Stimulated activated CD4-positive, alpha-beta T cell treated with anti-CD3 and anti-CD28 coated beads, TNF-alpha, amount 100 ng/mL, for 48 hours (primary cell): ENCODE results near the gene GNG14.
A peak's percentile ranks its signal among the peaks of the same experiment; 100 is the strongest.
"Not testable (repeated sequence)": the region's sequence is repeated elsewhere in the genome, so short reads cannot be mapped to it uniquely, and the experiment has no call there.

Experiments used
- DNase-seq, 3 donors: peaks; one replicate each; pipeline ENCODE4 v3.0.0-alpha.2; 2020; ENCODE audit warnings: low read depth in 3 of 3

Gene GNG14

GRCh38 chr19:12696366-12697335 lies 8.9 kb downstream of the GNG14 start, which contains the start of gene FBXW9:
Gene FBXW9 (minus strand): TSS chr19:12696631. CDS start chr19:12696581, 50 bp downstream.
- peak; percentile 93 to 97 (median 96) for DNase-seq

- DNase-seq: not testable (repeated sequence)
Measured at GRCh38 chr19:12697425-12697824, 9.6 kb downstream of the GNG14 start.

- no peak for DNase-seq
Measured at GRCh38 chr19:12698138-12698537, 10.3 kb downstream of the GNG14 start.

- DNase-seq: no peak
Measured at GRCh38 chr19:12701596-12702282, 13.9 kb downstream of the GNG14 start.

DNA sequence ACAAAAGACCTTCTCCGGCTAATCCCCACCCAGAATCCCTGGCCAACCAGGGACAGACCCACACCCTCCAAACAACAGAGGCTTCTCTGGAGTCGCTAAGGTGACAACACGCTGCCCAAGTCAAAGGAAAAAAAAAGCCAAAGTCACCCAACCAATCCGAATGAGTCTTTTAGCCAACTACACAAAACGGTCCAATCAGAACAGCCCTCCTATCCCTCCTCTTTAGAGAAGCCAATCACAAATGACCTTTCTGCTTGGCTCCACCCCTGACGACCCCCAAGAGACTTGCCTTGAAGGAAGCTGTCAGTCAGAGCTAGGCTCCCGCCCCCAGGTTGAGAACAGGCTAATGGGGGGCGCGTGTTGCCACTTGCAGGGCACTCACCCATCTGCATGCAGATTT lies 15.2 kb downstream of the GNG14 start:
- no peak for DNase-seq

GRCh38 chr19:12705169-12705568 lies 17.4 kb downstream of the GNG14 start:
- DNase-seq: no peak

- DNase-seq: no peak
Measured at GRCh38 chr19:12705654-12706331, 18.0 kb downstream of the GNG14 start.

GRCh38 chr19:12706332-12706718 lies 18.5 kb downstream of the GNG14 start:
- DNase-seq: no peak

DNA sequence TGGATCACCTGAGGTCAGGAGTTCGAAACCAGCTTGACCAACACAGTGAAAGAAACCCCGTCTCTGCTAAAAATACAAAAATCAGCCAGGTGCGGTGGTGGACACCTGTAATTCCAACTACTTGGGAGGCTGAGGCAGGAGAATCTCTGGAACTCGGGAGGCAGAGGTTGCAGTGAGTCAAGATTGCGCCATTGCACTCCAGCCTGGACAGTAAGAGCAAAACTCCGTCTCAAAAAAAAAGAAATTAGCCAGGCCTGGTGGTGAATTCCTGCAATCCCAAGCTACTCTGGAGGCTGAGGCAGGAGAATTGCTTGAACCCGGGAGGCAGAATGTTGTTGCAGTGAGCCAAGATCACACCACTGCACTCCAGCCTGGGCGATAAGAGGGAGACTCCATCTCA lies 20.8 kb downstream of the GNG14 start:
- no peak for DNase-seq

GRCh38 chr19:12711187-12711586 lies 23.4 kb downstream of the GNG14 start:
- no peak for DNase-seq

DNA sequence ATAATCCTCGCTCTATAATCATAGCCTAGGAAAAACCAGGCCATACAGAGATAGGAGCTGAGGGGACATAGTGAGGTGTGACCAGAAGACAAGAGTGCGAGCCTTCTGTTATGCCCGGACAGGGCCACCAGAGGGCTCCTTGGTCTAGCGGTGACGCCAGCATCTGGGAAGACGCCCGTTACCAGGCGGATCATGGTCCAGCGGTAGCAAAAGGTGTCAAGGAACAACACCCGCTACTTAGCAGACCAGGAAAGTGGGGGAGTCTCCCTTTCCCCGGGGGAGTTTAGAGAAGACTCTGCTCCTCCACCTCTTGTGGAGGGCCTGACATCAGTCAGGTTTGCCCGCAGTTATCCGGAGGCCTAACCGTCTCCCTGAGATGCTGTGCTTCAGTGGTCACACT lies 24.3 kb downstream of the GNG14 start:
- not testable (repeated sequence) for DNase-seq

DNA sequence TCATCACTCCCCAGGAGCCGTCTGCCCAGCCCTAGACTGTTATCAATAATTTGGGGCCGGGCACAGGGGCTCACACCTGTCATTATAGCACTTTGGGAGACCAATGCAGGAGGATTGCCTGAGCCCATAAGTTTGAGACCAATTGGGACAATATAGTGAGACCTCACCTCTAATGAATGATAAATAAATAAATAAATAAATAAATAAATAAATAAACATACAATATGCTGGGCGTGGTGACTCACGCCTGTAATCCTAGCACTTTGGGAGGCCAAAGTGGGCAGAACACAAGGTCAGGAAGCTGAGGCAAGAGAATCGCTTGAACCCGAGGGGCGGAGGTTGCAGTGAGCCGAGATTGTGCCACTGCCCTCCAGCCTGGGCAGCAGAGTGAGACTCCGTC lies 25.5 kb downstream of the GNG14 start:
- not testable (repeated sequence) for DNase-seq

- no peak for DNase-seq
Measured at GRCh38 chr19:12715102-12715501, 27.3 kb downstream of the GNG14 start.

GRCh38 chr19:12715929-12716328 lies 28.1 kb downstream of the GNG14 start:
- no peak for DNase-seq

GRCh38 chr19:12720296-12720695 lies 32.5 kb downstream of the GNG14 start:
- no peak for DNase-seq

DNA sequence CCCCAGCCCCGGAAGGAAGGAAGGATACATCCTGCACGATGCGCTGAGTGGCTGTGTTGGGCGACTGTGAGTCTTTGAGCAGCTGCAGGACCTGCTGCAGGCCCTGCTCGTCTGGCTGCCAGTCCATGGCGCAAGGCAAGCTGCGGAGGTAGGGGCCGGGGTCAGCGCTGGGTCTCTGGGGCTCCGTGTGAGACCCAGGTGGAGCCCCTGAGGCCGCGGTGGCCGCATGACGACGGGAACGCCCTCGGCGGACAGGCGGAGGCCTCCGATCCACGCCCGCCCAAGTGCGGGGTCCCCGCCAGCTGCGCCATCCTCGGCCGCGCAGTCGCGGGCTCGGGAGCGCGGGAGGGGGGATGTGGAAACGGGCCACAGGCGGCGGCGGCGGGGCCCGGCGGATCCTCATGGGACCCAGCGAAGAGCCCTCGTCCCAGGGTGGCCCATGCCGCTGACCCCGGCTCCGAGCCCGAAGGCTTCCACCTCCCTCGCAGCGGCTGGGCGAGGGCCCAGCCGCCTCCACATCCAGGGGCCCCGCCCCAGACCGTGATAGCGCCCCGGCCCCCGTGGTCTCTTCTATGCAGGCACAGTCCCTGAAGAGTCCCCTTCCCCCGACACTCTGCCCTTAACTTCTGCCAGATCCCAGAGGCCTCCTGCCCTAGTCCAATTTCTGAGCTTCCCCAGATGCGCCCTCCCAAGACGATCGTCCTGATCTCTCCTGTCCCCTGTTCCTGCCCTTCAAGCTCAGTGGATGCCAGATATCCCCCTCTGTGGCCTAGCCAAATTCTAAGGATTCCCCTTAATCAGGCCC lies 33.3 kb downstream of the GNG14 start:
- no peak for DNase-seq

DNA sequence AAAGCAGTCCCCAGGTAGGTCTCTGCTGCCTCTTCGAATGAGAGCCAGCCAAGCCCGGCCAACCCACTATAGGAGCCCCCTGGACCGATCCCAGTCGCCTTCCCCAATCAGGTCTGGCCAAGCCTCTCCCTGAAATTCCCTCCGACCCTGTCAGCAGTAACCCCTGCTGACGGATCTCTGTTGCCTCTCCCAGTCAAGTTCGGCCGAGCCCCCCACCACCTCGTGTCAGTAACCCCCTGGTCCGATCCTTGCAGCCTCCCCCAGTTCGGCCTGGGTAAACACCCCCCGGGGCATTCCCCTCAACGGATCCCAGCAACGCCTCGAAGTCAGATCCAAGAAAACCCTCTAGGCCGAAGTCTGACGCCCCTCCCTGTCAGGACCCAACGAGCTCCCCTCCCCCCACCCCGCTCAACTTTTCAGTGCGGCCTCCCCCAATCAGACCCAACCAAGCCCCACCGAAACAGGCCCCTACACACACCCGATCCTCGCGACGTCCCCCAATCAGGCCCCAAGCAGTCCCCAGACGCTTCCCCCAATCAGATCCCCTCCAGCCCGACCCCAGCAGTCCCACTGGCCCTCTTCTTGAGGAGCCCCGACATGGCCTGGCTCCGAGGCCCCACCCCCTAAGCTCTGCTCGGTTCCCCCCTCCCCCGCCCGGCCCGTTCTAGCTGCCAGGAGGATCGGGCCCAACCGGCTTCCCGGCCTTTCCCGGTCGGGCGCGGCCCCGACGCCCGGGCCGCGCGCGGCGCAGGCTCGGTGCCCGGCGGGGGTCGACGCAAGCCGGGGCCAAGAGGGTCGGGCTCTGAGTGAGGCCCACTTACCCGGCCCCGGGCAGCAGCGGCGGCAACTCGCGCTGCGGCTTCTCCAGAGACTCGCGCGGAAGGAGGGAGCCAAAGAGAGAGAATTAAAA lies 34.1 kb downstream of the GNG14 start:
- peak in 1 of 3 donors; percentile 62 for DNase-seq

DNA sequence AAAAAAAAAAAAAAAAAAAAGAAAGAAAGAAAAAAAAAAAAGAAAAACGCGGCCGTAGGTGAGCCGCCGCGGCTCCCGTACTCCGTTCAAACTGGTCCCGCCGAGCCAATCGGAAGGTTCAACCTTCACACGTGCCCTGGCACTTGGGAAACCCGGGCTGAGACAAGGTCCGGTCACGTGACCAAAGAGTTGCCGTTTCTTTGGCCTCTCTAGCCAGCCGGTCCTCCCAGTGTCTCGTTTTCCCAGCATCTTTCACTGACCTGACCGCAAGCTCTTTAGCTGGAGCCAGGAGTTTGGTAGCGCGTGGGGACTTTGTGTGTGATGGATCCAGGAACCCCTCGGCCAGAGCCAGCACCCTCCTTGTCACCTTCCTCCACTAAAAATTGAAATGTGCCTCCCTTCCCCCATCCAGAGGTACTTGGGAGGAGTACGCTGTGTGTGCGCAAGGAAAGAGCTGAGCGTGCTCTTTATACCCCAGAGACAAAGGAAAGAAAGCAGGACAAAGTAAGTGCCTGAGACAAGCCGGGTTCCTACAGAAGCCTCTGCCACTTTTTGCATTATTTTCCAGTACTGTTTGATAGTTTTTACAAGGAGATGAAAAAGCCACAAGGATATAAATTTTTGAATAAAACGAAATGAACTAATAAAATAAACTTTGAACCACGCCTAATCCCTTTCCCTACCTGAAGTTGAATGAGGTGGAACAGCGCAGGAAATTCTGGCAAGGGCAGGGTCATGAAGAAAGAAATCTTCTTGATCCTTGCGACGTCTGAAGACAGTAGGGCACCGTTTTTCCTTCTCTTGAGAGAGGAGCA lies 35.0 kb downstream of the GNG14 start:
- peak; percentile 84 to 92 (median 91) for DNase-seq

GRCh38 chr19:12723381-12723640 lies 35.5 kb downstream of the GNG14 start:
- DNase-seq: no peak
